K562 (cell line): ENCODE data around the gene PNMT. TPM values are rescaled to one million over a fixed set of nuclear protein-coding genes. Genes with fewer than 3 reads are reported as not detected.

Source experiments
- CTCFL ChIP-seq: IDR thresholded peaks from 2 replicates; pipeline ENCODE4 v1.6.1; 2011; ENCODE audit warnings: borderline replicate concordance, low read depth, mild to moderate bottlenecking, moderate library complexity, low read length; ENCODE audit not compliant: insufficient read depth, poor library complexity, severe bottlenecking
- DDX20 ChIP-seq: fragments of 450-650 bp; IDR thresholded peaks from 2 replicates; pipeline ENCODE4 v1.6.1; 2016; ENCODE audit warnings: missing genetic modification characterization, low read depth, mild to moderate bottlenecking, missing compliant biosample characterization, moderate library complexity
- FOXA1 ChIP-seq: fragments of 450-650 bp; IDR thresholded peaks from 2 replicates; pipeline ENCODE4 v1.6.1; 2016; ENCODE audit warnings: mild to moderate bottlenecking, borderline replicate concordance
- KLF10 ChIP-seq: fragments of 250-450 bp; sonication (Bioruptor Pico); IDR thresholded peaks from 2 replicates; pipeline ENCODE4 v1.6.1; 2021; ENCODE audit warnings: matching md5 sums
- LCOR ChIP-seq: sonication (generic); formaldehyde crosslinking; IDR thresholded peaks from 2 replicates; pipeline ENCODE4 v1.8.0; 2022; ENCODE audit warnings: mild to moderate bottlenecking, missing genetic modification reagents
- MEF2D ChIP-seq: conservative IDR thresholded peaks from 2 replicates; pipeline ENCODE4 v1.6.1; 2016; ENCODE audit warnings: low read depth, missing genetic modification characterization, missing compliant biosample characterization
- MTA2 ChIP-seq: fragments of 450-650 bp; IDR thresholded peaks from 2 replicates; pipeline ENCODE4 v1.6.1; 2016; ENCODE audit warnings: low read depth
- PBX2 ChIP-seq, 2 experiments: IDR thresholded peaks in 1 of 2; conservative IDR thresholded peaks in 1 of 2; 2 replicates each; pipeline ENCODE4 v1.6.1; 2016; ENCODE audit warnings: low read depth in 2 of 2, mild to moderate bottlenecking in 1 of 2, missing compliant biosample characterization in 1 of 2, missing genetic modification characterization in 1 of 2, moderate library complexity in 1 of 2
- SNIP1 ChIP-seq: fragments of 450-650 bp; IDR thresholded peaks from 2 replicates; pipeline ENCODE4 v1.7.1; 2017; ENCODE audit warnings: low read depth, mild to moderate bottlenecking
- STAT5A ChIP-seq: IDR thresholded peaks from 2 replicates; pipeline ENCODE4 v1.6.1; 2012; ENCODE audit warnings: low read length, inconsistent platforms, borderline replicate concordance
- ZNF318 ChIP-seq, 2 experiments: fragments of 450-650 bp; IDR thresholded peaks; 2 replicates each; pipeline ENCODE4 v1.6.1; 2016; ENCODE audit warnings: mild to moderate bottlenecking in 2 of 2, borderline replicate concordance in 1 of 2, low read depth in 1 of 2, moderate library complexity in 1 of 2
- polyA plus RNA-seq, 8 experiments: library from polyadenylated mRNA; depleted of rRNA in 4 of 8; stranded (reverse) in 5 of 8; unstranded in 3 of 8; fragments of >200 nt; fragmentation: Nextera tagmentation in 2 of 8; fragmentation: Illumina TruSeq in 1 of 8; extraction: Ambion mirVana in 2 of 8; extraction: Trizol in 1 of 8; gene quantifications; 2 replicates each; pipeline versions ENCODE4 v1.2.1 to v1.2.3, GENCODE V29; 2011 to 2014; ENCODE audit warnings: inconsistent platforms in 1 of 8, missing spikeins in 1 of 8
- total RNA-seq, 7 experiments: library from RNA; depleted of rRNA in 6 of 7; stranded (reverse); fragments of >200 nt in 6 of 7; fragmentation: Illumina TruSeq in 2 of 7; extraction: Trizol in 2 of 7; gene quantifications; 2 replicates each; pipeline versions ENCODE4 v1.2.1 to v1.2.3, GENCODE V29; 2011 to 2021; ENCODE audit warnings: low replicate concordance in 1 of 7

Gene PNMT
- total and polyA plus RNA-seq, 9 of the 15 experiments (the other 6 are each of a cell fraction or from before 2014, with no cell fraction given), result 0.55 to 18.1 (median 5.8) TPM

GRCh38 chr17:39650121-39650579 is 18.1 kb upstream of the PNMT start (continued):
- no peak for TF ChIP-seq MTA2
- no peak for TF ChIP-seq PBX2 (CRISPR knock-in tag; IDR thresholded peaks at IDR 0.05; ENCODE audit: low read depth)
- TF ChIP-seq PBX2 (tag; conservative IDR thresholded peaks at IDR 0.05; ENCODE audit: low read depth), result peak; percentile 83
- TF ChIP-seq STAT5A, result no peak
- TF ChIP-seq DDX20 (tag), result no peak
- TF ChIP-seq SNIP1, result no peak
- no peak for TF ChIP-seq CTCFL
- peak; percentile 58; the same call in 1 of the 2 replicates for TF ChIP-seq MEF2D (tag)
- TF ChIP-seq FOXA1, result no peak
- TF ChIP-seq LCOR (CRISPR knock-in tag), result no peak
- peak in 1 of 2 experiments; percentile 71; a peak in 2 of 4 replicates for TF ChIP-seq ZNF318 (IDR thresholded peaks at IDR 0.05; ENCODE audit: borderline replicate concordance in 1 of 2, low read depth in 1 of 2)
- no peak for TF ChIP-seq KLF10 (CRISPR knock-in tag)
